Fibroblast of villous mesenchyme (primary cell): ENCODE results near the gene LINC00237. TPM values are rescaled to one million over a fixed set of nuclear protein-coding genes. Genes with fewer than 3 reads are reported as not detected.

ENCODE experiments used
- DNase-seq: peaks from one replicate; pipeline ENCODE4 v3.0.0-alpha.2; 2010; ENCODE audit warnings: low read depth
- H3K4me3 ChIP-seq: 2 replicates; pipeline ENCODE4 v1.5.1; 2011; ENCODE audit warnings: low read depth, mild to moderate bottlenecking, low read length
- CTCF ChIP-seq: IDR thresholded peaks from 2 replicates; pipeline ENCODE4 v1.5.1; 2012; ENCODE audit warnings: low read depth, mild to moderate bottlenecking, low read length; ENCODE audit not compliant: insufficient read depth
- small RNA-seq: library from RNA; depleted of rRNA; stranded (forward); fragments of <200 nt; gene quantifications from one replicate; pipeline ENCODE3, GENCODE V24; 2012
- total RNA-seq: library from RNA; depleted of rRNA; stranded (reverse); fragments of >200 nt; gene quantifications from 2 replicates; pipeline ENCODE4 v1.2.3, GENCODE V29; 2012

LINC00237 gene
- total RNA-seq, 1 donor = not detected

GRCh38 chr20:21052241-21052640 is 53.9 kb downstream of the LINC00237 start:
- no peak for DNase-seq
- TF ChIP-seq CTCF = no peak
- H3K4me3 ChIP-seq = no peak overlapping the region

DNA sequence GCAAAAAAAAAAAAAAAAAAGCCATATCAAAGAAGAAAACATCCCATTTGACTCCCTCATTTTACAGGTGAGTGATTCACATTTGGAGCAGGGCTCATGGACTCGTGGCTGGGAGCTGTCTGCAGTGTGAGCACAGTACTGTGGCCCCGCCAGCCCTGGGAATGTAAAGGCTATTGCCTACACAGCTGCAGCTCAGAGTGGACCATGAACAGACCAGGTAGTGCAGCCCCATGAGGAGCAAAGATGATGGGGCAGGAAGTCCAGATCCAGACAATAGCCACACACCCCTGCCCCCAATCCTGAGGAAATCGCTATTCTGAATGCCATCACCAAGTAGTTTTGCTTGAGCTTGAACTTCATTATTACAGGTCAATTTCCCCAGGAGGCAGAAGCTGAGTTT is 55.4 kb downstream of the LINC00237 start:
- TF ChIP-seq CTCF = no peak
- no peak for DNase-seq
- H3K4me3 ChIP-seq = no peak overlapping the region

DNA sequence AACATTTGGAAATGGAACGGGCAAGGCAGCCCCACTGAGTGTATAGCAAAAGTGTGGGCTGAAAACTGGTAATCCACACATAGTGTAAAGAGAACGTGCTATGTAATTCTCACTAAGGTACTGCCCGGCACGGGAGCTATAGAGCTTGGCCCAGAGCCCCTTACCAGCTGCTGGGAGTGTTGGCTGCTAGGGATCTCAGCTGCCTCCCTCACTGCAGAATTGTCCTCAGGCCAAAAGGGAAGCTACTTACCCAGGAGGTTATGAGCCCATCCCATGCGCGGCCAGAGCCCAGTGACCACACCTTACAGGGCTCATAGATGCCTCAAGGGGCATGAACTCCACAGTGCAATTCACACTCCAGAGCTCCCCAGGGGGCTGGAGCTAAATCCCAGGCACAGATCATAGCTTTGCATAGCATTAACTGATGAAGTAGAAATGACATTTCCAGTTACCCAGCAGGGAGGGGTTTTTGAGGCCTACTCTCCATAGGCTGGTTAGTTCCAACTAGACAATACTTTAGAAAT is 56.8 kb downstream of the LINC00237 start:
- no peak for TF ChIP-seq CTCF
- no peak for DNase-seq
- no peak overlapping the region for H3K4me3 ChIP-seq

- no peak overlapping the region for H3K4me3 ChIP-seq
- peak; percentile 65 for TF ChIP-seq CTCF
- peak; percentile 4 for DNase-seq
These were observed 57.3 kb downstream of the LINC00237 start for GRCh38 chr20:21048841-21049273.

DNA sequence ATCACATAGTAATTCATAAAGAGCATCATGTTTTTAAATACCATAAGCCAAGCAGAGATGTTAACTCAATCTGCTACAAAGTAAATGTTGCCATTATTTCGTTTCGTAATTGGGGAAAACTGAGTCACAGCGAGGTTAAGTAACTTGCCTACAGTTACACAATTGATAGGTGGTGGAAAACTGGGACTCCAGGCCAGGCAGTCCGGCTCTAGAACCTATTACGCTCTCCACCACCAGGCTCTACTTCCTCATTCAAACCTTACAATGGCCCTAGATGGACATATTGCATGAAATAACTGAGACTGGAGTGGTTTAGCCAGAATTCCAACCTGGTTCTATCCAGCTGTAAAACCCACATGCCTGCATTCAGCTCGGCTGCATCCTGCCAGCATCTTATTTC is 58.2 kb downstream of the LINC00237 start:
- DNase-seq = no peak
- H3K4me3 ChIP-seq = no peak overlapping the region
- TF ChIP-seq CTCF = no peak

DNA sequence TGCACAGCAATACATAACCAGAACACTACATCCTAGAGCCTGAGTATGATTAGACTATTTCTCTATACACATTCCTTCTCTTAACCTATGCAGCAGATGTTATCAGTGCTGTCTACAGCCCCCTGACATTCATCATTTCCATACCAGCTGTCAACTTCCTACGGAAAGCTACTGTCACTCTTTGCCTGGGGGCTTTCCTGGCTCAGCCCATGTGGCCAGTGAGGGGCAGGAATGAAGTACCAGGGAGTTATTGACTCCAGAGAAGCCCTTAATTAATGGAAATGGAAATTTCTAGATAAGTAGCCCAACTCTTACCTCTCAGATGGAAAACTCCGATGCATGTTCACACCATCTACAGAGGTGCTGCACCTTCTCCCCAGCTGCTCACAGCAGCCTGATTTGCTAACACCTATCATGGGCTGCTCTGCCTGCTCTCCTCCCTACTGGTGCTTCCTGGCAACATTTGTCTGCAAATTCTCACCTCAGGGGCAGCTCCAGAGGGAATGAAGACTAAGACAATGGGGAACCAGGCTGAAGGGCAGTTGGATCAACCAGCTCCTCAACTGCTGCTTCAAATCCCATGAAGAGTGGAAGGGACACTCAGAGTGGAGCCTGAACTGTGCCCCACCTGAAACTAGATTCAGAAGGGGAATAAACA is 59.6 kb downstream of the LINC00237 start:
- H3K4me3 ChIP-seq = no peak overlapping the region
- DNase-seq = no peak
- TF ChIP-seq CTCF = no peak

Small RNA genes lying within 50 kb of the gene (small RNA-seq; reads per million reads assigned to genes)
- not detected for gene RNA5SP477

Other genes starting within 250 kb of the LINC00237 start
- gene KIZ, start 19.7 kb upstream of the LINC00237 start, total RNA-seq = 15.5 TPM in 2 replicates
- gene XRN2, start 197.0 kb upstream of the LINC00237 start, total RNA-seq = 71.8 and 90.2 TPM in 2 replicates